Thymus (tissue), 11 donors: Measurements from ENCODE around the gene DVL3. TPM values are rescaled to one million over a fixed set of nuclear protein-coding genes. Genes with fewer than 3 reads are reported as not detected.
"Not testable (repeated sequence)": the region's sequence is repeated elsewhere in the genome, so short reads cannot be mapped to it uniquely, and the experiment has no call there.

Experiments
- DNase-seq, 9 donors: peaks; one replicate each; pipeline ENCODE4 v3.0.0-alpha.2; 2013; ENCODE audit warnings: low spot score in 9 of 9, low read depth in 6 of 9, missing footprints in 1 of 9
- H3K27ac ChIP-seq, 2 donors: one replicate each; pipeline ENCODE4 v1.5.1; 2013; ENCODE audit warnings: control low read depth in 1 of 2, low read depth in 1 of 2, low read length in 1 of 2, mild to moderate bottlenecking in 1 of 2, moderate library complexity in 1 of 2
- H3K27me3 ChIP-seq, 2 donors: one replicate each; pipeline ENCODE4 v1.5.1; 2013; ENCODE audit warnings: low read length in 1 of 2; ENCODE audit not compliant: control insufficient read depth in 2 of 2, insufficient read depth in 1 of 2
- H3K36me3 ChIP-seq, 2 donors: one replicate each; pipeline ENCODE4 v1.5.1; 2013; ENCODE audit warnings: low read length in 1 of 2, mild to moderate bottlenecking in 1 of 2, moderate library complexity in 1 of 2; ENCODE audit not compliant: control insufficient read depth in 2 of 2, insufficient read depth in 2 of 2
- H3K4me1 ChIP-seq, 2 donors: one replicate each; pipeline ENCODE4 v1.5.1; 2013; ENCODE audit warnings: low read length in 2 of 2; ENCODE audit not compliant: control insufficient read depth in 2 of 2, insufficient read depth in 2 of 2
- H3K4me3 ChIP-seq, 2 donors: one replicate each; pipeline ENCODE4 v1.5.1; 2013; ENCODE audit warnings: low read length in 2 of 2, control low read depth in 1 of 2, mild to moderate bottlenecking in 1 of 2
- H3K9me3 ChIP-seq, 2 donors: one replicate each; pipeline ENCODE4 v1.5.1; 2013; ENCODE audit warnings: low read length in 1 of 2, mild to moderate bottlenecking in 1 of 2; ENCODE audit not compliant: control insufficient read depth in 2 of 2, insufficient read depth in 1 of 2
- WGBS: extraction: QIAGEN DNeasy Blood & Tissue Kit; methylation state at CpG from one replicate; pipeline ENCODE4 v1.1.7; 2013; 5-methylcytosine and 5-hydroxymethylcytosine counted together
- polyA plus RNA-seq: library from polyadenylated mRNA; stranded (reverse); fragments of 200-250 nt; gene quantifications from one replicate; pipeline ENCODE4 v1.2.3, GENCODE V29; 2013
- total RNA-seq: library from RNA; stranded (reverse); fragments of 120-200 nt; gene quantifications from one replicate; pipeline ENCODE4 v1.2.4, GENCODE V29; 2013
- donor health status: healthy.

Gene DVL3
- total and polyA plus RNA-seq, 2 donors = 12.0 to 26.0 TPM

DNA sequence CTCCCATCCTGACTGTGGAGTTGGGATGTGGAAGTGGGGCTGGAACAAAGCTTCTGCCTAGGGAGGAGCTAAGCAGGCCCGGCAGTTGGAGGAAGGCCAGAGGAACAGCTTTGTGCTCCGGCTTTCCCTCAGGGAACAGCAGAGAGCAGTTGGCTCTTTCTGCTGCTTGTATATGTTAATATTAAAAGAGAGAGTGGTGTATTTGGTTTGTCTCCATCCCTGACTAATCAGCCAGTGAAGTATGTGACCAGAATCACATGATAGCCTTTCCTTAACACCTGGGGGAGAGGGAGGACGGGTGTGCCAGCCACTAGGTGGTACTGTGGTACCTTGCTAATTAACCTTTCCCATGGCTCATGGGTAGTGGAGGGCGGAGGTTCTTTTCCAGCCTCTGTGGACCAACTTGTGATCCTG lies 10.1 kb upstream of the DVL3 start:
- Histone ChIP-seq H3K27me3 (no peaks in the 10 kb centered on the region), H3K27ac (no peak overlapping the region), H3K4me3 (no peak overlapping the region), H3K4me1 (no peaks in the 10 kb centered on the region), H3K36me3 (peaks cover 53 to 62% of the 10 kb centered on the region in 2 donors), H3K9me3 (no peaks in the 10 kb centered on the region)
- peak in 3 of 9 donors; percentile 24 to 45 (median 26) for DNase-seq
- WGBS = 78% methylated on average over 4 of the region's 4 CpGs

- H3K4me1 ChIP-seq = no peaks in the 10 kb centered on the region
- H3K4me3 ChIP-seq = no peak overlapping the region
- 91% methylated on average over 8 of the region's 8 CpGs for WGBS
- peaks cover 47 to 55% of the 10 kb centered on the region in 2 donors for H3K36me3 ChIP-seq
- no peaks in the 10 kb centered on the region for H3K9me3 ChIP-seq
- H3K27ac ChIP-seq = no peak overlapping the region
- no peak for DNase-seq
- H3K27me3 ChIP-seq = no peaks in the 10 kb centered on the region
Observed at GRCh38 chr3:184145751-184146270, 9.4 kb upstream of the DVL3 start.

GRCh38 chr3:184148076-184148475 lies 7.1 kb upstream of the DVL3 start:
- 96% methylated on average over 3 of the region's 3 CpGs for WGBS
- peaks cover 27 to 33% of the 10 kb centered on the region in 2 donors for H3K36me3 ChIP-seq
- H3K27me3 ChIP-seq = no peaks in the 10 kb centered on the region
- H3K9me3 ChIP-seq = no peaks in the 10 kb centered on the region
- DNase-seq = no peak
- H3K4me1 ChIP-seq = no peaks in the 10 kb centered on the region
- no peak overlapping the region for H3K27ac ChIP-seq
- no peak overlapping the region for H3K4me3 ChIP-seq

- DNase-seq = no peak
- no peaks in the 10 kb centered on the region for H3K9me3 ChIP-seq
- H3K27ac ChIP-seq = no peak overlapping the region
- peaks cover 17 to 22% of the 10 kb centered on the region in 2 donors for H3K36me3 ChIP-seq
- WGBS = 98% methylated on average over 6 of the region's 6 CpGs
- no peak overlapping the region for H3K4me3 ChIP-seq
- no peaks in the 10 kb centered on the region for H3K27me3 ChIP-seq
- H3K4me1 ChIP-seq = no peaks in the 10 kb centered on the region
Observed at GRCh38 chr3:184149123-184149522, 6.1 kb upstream of the DVL3 start.

- WGBS = 92% methylated on average over 6 of the region's 6 CpGs
- not testable (repeated sequence) for H3K27ac ChIP-seq
- H3K36me3 ChIP-seq = peaks cover 10 to 16% of the 10 kb centered on the region in 2 donors
Observed at GRCh38 chr3:184149770-184150169, 5.4 kb upstream of the DVL3 start.

GRCh38 chr3:184155644-184156521 lies 706 bp downstream of the DVL3 start:
- under 1% methylated on average over 47 of the region's 47 CpGs for WGBS
- Histone ChIP-seq H3K4me3 (peak overlapping the region; percentile 69 to 78), H3K36me3 (no peaks in the 10 kb centered on the region), H3K4me1 (peaks cover 9 to 21% of the 10 kb centered on the region in 2 donors), H3K27me3 (peaks cover 0 to 8% of the 10 kb centered on the region in 2 donors), H3K9me3 (no peaks in the 10 kb centered on the region), H3K27ac (peak overlapping the region; percentile 37 to 79)
- peak in 2 of 9 donors; percentile 32 to 58 for DNase-seq

More at GRCh38 chr3:184149770-184150169, 5.4 kb upstream of the DVL3 start:
- H3K4me3 ChIP-seq, H3K4me1 ChIP-seq, DNase-seq, H3K27me3 ChIP-seq, H3K9me3 ChIP-seq: not testable (repeated sequence)

DNA sequence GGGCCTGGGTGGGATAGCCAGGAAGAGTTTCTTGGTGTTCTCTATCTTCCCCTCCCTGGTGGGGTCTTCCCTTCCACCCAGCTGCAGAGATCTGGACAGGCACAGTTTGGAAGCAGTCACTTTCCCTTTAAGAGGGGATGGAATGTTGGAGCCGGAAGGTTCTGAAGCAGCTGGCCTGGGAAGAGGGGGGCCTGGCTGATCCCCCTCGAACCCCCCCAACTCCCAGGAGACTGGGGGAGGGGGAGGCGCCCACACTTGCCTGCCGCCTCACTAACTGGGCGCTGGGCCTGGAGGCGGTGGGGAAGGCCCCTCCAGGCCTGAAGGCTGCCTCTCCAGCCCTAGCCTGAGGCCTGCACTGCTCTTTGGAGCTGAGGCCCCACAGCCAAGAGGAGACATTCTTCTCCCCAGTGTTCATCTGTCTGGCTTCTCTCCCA lies 1.4 kb downstream of the DVL3 start:
- no peak overlapping the region for H3K27ac ChIP-seq

DNA sequence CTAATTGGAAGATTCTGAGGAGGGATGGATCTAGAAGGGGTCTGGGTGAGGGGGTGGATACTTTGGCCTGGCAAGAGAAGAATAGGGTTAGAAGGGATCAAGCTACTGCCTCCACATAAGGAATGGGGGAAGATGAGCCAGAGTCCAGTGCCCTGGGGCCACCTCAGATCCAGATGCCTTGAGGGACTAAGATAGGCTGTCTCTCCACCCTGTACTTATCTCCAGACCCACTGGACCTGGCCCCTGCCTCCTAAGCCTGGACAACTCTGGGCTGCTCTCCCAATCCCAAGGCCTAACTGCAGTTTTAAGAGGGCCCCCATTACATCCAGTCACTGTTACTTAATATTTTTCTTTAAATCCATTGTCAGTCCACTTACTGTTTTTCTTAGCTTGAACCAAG lies 2.0 kb downstream of the DVL3 start:
- DNase-seq = no peak

More for the DNA sequence above, 1.4 kb downstream of the DVL3 start:
- Histone ChIP-seq H3K4me3 (peak overlapping the region; percentile 69 to 78), H3K4me1 (peaks cover 9 to 21% of the 10 kb centered on the region in 2 donors), H3K9me3 (no peaks in the 10 kb centered on the region), H3K27me3 (peaks cover 0 to 8% of the 10 kb centered on the region in 2 donors), H3K36me3 (no peaks in the 10 kb centered on the region)
- DNase-seq = peak in 1 of 9 donors; percentile 16
- 10% methylated on average over 6 of the region's 6 CpGs for WGBS

DNA sequence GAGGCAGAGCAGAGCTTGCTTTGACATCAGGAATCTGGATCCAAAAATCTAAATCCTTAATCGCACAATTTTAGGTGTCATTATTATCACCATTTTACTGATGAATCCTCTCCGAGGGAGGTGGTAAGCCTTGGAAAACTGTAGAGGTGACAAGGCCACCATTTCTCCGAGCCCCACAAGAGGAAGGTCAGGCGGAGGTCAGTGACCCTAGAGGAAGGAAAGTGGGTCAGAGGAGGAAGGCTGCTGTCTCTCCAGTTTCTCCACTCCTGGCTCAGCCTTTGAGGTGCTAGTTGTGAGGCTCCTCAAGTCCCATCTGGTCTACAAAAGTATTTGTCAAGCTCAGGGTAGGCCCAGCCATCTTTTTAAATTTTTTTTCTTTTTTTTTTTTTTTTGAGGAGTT lies 3.2 kb downstream of the DVL3 start:
- Histone ChIP-seq H3K27me3 (peaks cover 0 to 8% of the 10 kb centered on the region in 2 donors), H3K4me1 (peaks cover 9 to 21% of the 10 kb centered on the region in 2 donors), H3K9me3 (no peaks in the 10 kb centered on the region), H3K36me3 (peaks cover 0 to under 1% of the 10 kb centered on the region in 2 donors), H3K4me3 (no peak overlapping the region), H3K27ac (no peak overlapping the region)
- no peak for DNase-seq
- 98% methylated on average over 4 of the region's 4 CpGs for WGBS

More for the DNA sequence above, 2.0 kb downstream of the DVL3 start:
- Histone ChIP-seq H3K27me3 (peaks cover 0 to 8% of the 10 kb centered on the region in 2 donors), H3K9me3 (no peaks in the 10 kb centered on the region), H3K27ac (no peak overlapping the region), H3K36me3 (no peaks in the 10 kb centered on the region), H3K4me3 (peak overlapping the region in 1 of 2 donors; percentile 78), H3K4me1 (peaks cover 9 to 21% of the 10 kb centered on the region in 2 donors)
